Measurements from ENCODE around the gene TAS1R1.
"Not testable (repeated sequence)": the region's sequence is repeated elsewhere in the genome, so short reads cannot be mapped to it uniquely, and the experiment has no call there.

TAS1R1 gene

GRCh38 chr1:6592441-6592840 lies 37.3 kb downstream of the TAS1R1 start:
- no peak for DNase-seq

GRCh38 chr1:6592865-6593593 lies 37.9 kb downstream of the TAS1R1 start:
- DNase-seq, result no peak

- no peak for DNase-seq
Observed at GRCh38 chr1:6593810-6594209, 38.7 kb downstream of the TAS1R1 start.

GRCh38 chr1:6594977-6595740 lies 40.1 kb downstream of the TAS1R1 start:
- DNase-seq, result no peak

GRCh38 chr1:6596351-6596750 lies 41.2 kb downstream of the TAS1R1 start:
- no peak for DNase-seq

- DNase-seq, result no peak
Observed at GRCh38 chr1:6596886-6597776, 42.0 kb downstream of the TAS1R1 start.

- no peak for DNase-seq
Observed at GRCh38 chr1:6597777-6598131, 42.6 kb downstream of the TAS1R1 start.

DNA sequence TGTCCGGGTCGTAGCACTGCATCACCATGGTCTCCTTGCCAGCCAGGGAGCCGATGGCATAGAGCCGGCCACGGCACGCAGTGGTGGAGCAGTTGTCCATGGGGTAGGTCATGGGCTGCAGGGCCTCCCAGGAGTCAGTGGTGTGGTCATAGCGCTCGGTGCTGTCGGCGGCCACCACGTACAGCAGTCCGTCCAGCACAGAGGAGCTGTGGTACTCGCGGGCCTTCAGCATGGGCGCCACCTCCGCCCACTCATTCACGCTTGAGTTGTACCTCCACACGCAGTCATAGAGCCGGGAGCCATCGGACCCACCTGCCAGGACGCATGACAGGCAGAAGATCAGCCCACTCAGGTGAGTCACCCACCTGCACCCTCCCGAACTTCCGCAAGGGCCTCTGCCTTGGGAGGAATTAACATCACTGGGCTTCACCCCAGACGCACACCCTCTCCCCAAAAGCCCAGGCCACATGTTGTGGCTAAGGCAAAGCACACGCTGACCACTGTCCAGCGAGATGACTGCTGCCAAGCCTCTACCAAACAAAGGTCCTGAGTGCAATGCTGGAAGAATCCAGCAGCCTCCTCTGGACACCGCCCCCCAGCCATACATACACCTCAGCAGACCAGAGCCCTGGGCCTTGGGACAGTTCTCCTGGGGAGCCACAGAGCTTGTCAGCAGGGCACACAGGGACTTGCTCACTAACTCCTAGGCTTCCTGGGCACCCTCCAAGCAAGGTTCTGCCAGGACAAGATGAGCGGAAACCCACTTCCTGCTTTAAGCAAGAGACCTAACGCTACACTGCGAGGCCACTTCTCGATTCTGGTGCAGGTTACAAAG lies 44.3 kb downstream of the TAS1R1 start:
- no peak for DNase-seq

DNA sequence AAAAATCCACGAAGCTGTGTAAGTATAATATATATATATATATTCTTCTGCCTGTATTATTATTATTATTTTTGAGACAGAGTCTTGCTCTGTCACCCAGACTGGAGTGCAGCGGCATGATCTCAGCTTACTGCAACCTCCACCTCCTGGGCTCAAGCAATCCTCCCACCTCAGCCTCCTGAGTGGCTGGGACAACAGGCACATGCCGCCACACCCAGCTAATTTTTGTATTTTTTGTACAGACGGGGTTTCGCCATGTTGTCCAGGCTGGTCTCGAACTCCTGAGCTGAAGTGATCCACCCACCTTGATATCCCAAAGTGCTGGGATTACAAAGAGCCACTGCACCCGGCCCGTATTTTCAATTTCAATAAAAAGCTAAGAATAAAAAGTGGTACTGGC lies 44.9 kb downstream of the TAS1R1 start:
- DNase-seq, result not testable (repeated sequence)

DNA sequence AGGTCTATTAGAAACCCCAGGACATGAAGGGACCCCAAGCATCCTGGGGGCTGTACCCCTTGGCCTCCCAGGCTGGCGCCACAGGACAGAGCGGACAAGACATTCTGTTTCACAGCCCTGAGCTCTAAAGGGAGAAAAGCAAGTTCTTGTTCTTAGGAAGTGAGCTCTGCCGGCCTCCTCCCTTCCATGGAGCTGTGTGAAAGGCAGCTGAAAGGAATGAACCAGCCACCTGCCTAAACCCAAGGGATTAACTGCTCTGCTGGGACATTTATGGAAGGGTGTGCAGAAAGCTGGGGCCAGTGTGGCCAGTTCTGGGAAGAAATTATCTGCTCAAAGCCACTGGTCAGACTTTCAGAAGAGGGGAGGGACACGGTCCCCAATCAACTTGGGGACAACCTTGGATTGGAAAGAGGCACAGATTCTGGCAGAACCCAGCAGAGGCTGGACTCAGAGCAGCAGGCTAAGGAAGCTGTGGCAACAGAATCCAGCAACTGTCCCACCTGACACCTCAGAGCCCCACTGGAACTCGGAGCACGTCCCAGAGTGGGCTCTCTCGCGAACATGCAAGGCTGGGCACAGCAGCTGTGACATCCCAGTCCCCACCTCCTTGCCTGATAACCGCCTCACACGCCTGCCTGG lies 45.4 kb downstream of the TAS1R1 start:
- DNase-seq, result no peak

DNA sequence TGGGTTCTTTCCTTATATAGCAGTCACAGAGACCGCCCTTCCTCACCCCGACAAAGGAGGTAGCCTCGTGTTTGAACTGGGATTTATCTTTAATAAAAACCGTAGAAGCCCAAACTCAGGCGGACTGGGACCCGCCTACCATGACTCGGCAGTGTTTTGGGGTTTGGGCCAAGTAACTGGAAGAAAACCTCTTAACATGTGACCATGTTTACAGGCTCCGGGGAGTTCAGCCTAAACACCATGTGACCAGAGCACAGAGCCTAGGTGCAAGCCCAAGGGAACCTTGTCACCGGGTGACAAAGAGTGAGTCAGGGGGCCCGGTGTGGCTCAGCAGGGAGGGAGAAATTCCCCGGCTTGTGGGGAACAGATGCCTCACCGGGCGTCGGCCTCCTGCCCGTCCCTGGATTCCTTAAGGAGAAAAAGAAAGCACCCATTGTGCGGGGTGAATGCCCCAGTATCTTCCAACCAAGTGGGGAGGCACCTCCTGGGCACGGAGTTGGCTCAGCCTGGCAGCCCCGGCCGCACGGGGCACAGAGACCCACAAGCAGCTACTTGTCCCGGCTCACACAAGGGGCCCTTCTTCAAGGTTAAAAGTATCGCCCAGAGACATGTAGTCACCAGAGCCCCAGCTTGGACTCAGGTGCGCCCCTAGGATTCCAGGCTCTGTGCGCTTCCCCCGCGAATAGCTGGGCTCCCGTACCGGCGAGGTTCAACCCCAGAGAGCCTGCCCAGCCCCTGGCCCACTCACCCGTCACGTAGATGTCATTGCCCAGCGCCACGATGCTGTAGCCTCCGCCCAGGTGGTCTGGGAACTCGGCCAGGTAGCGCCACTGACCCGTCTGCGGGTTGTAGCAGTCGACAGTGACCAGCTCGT lies 46.2 kb downstream of the TAS1R1 start:
- DNase-seq, result peak; percentile 72

- no peak for DNase-seq
Observed at GRCh38 chr1:6601923-6602668, 47.0 kb downstream of the TAS1R1 start.

GRCh38 chr1:6602669-6603237 lies 47.6 kb downstream of the TAS1R1 start, which contains the start of gene KLHL21:
Gene KLHL21, minus strand, starts transcription at chr1:6602869. Its CDS starts 52 bp downstream, at chr1:6602817.
- DNase-seq, result peak; percentile 92

DNA sequence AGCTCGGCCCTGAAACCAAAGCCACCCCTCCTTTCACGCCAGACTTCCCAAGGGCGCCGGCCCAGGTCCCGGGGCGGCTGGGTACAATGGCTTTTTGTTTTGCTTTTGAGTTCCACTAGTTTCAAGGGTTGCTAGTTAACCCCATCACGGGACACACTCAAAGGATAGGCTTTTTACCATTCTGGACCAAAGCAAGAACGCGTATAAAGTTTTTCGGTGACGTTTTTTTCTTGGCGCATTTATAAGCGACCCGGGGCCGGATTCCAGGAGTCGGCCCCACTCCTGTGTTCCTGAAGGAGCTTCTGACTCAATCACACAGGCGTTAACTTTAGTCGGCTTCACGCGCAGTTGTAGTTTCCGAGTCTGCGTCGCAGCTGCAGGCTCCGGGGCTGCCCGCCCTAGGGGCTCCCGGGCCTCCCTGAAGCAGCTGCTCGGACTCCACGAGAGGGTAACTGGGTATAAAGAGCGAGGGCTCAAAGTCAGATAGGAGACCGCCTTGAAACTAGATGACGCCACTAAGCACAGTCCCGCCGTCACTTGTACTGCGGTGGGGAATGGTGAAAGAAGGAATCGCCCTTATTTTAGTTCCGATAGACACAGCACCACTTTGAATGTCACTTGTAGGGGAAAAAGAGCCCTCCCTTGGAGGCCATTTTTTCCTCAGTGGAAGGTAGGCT lies 48.3 kb downstream of the TAS1R1 start:
- peak; percentile 88 for DNase-seq

- DNase-seq, result peak; percentile 82
Observed at GRCh38 chr1:6603915-6604558, 48.9 kb downstream of the TAS1R1 start.

DNA sequence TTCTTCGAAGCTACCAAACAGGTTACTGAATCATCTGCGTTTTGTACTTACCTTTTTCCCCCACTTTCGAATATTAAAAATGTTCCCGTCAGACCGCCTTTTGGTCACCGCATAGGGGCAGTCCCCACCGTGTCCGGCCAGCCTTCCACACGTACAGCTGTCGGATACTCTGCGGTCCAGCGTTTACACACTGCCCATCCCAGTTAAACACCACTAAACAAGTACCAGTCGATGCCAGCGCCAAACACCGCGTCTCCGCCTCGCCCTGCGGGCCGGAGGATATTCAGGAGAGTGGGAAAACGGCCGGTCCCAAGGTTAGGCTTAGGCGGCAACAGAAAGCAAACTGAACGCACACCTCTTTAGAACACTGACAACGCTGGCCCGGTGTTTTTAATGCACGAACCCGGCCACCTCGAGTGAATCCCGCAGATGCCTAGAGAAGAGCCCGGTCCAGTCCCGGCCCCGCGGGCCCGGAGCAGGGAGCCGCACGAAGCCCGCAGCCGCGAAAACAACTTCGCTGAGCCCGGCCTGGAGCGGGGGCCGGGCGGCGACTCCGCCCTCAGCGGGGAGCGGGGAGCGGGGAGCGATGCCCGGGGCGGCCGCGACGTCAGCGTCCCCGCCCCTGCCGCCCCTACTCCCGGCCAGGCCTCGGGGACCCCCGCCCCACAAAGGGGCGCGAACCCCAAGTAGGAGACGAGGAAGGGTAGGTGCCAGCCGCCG lies 57.7 kb downstream of the TAS1R1 start:
- DNase-seq, result peak; percentile 61

DNA sequence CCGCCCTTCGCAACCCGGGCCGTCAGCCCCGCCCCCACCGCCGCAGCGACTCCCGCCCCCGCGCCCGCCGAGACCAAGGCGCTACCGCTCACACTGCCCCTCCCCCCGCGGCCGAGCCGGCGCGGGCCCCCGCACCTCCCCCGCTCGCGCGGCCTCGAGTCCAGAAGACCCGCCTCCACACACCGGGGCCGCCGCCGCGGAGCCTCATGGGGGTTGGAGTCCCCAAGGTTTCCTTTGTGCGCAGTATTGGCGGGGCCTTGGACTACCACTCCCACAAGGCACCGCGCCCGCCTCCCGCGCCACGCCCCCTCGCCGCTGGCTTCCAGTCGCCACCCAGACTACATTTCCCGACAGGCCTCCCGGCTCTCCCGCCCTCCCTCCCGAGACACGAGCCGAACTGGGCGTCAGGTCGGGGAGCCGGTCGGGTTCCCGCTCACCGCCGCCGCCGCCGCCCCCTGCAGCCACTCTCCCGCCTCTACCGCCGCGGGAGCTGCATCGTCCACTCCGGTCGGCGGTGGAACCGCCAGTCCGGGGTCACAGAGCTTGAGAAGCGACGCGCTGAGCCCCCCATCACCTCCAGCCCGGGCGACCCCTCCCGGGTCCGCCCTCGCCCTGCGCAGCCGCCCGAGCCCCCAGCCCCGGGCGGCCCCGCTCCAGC lies 58.4 kb downstream of the TAS1R1 start, which contains the start of gene PHF13:
Gene PHF13 (plus strand): TSS at position 371 of the 658 bp plus-strand sequence. CDS start 336 bp downstream, outside the sequence.
- peak; percentile 100 for DNase-seq
